ENCODE measurements around the gene LARP4B.

LARP4B gene

DNA sequence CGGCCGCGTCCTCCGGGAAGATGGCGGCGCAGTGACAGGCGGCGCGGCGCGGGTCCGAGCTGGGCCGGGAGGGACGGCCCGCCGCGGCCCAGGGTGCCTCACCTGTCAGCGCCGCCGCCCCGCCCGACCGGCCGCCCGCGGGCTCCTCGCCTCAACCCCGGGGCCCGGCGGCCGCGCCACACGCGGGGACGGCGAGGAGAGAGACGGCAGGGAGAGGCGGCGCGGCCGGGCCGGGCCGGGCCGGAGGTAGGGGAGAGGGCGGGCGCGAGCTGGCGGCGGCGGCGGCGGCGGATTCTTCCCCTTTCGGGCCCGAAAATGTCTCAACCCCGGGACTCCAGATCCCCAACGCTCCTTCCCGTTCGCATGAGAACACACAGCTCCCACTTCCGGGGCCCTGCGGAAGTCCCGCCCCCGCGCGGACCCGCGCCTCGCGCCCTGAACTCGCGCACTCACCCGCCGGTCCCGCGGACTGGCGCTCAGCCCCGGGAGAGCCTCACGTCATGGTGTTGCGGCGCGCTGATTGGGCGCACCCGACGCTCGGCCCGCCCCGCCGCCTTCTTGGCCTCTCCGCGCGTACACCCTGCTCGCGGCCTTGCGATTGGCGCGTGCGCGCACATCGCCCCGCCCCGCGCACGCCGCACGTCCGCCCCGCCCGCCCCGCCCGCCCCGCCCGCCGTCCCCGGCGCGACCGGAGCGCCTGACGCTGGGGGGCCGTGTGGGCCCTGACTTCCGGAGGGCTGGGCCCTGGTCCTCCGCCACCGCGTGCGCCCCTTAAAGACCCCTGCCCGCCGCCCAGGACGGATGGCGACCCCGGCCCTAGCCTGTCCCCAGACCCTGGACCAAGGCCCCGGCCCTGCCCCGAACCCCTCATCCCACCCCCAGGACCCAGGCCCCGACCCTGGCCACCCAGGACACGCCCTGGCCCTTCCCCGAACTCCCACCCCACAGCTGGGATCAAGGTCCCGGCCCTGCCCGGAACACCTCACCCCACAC is at the start of gene LARP4B:
Gene LARP4B, minus strand, starts transcription at position 380 of the 993 bp plus-strand sequence. CDS start 45,984 bp downstream, outside the sequence.
- peak; percentile 98 for DNase-seq (ENCODE audit: low spot score)

GRCh38 chr10:980468-981093 is 49.1 kb upstream of the LARP4B start:
- no peak for DNase-seq (ENCODE audit: low spot score)

DNA sequence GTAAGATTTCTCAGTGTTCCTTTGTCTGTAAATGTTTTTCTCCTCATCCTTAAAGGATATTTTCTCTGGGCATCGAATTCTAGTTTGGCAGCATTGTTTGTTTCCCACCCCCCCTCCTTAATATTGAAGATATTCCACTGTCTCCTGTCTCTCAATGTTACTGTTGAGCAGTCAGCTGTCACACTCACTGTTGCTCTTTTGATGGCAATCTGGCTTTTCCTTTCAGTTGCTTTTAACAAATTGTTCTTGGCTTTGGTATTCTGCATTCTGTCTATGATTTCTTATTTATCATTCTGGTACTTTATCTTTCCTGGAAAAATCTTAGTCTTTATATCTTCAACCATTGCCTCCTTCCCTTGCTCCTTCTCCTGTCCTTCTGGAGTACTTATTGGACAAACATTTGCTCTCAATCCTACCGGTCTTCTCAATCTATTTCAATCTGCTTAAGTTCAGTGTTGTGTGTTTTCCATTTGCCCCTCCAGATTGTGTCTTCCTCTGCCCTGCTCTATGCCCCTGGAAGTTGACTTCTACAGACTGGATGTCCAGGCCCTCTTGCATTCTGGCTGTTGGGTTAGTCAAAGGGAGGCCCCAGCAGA is 47.4 kb upstream of the LARP4B start:
- DNase-seq (ENCODE audit: low spot score) = no peak

GRCh38 chr10:976316-976715 is 44.8 kb upstream of the LARP4B start:
- no peak for DNase-seq (ENCODE audit: low spot score)

GRCh38 chr10:974785-975074 is 43.2 kb upstream of the LARP4B start:
- DNase-seq (ENCODE audit: low spot score) = no peak

DNA sequence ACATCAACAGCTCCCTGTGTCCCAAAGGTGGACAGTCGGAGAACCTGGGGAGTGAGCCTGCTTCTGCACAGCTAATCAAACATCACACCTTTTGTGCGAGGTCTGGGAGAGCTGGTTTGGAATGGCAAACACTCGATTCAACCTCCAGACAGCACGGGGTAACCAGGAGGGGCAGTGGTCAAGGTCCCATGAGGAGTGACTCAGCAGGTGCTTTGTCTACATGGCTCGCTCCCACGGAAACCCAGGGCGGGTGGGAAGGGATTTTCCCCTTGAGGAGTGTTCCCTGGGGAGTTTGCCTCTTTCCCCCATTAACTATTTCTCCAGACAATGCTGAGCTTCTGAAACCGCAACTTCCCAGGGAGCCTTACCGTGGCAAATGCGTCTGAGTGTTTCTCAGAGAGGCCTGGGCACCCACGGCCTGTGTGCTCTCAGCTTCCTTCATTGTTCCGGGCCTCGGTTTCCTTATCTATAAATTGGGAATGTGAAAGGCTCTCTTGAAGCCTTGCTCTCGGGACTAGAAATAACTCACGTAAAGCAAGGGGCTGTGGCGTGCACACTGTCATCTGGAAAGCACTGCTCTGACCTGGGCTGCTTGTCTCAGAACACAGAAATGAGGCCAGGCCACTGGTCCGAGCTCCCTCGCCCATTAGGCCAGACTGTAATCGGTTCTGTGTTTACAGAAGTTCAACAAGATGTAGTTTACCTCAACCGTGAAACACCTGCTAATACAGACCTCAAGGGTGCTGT is 42.7 kb upstream of the LARP4B start:
- DNase-seq (ENCODE audit: low spot score) = no peak

GRCh38 chr10:972763-973162 is 41.3 kb upstream of the LARP4B start:
- DNase-seq (ENCODE audit: low spot score) = no peak

DNA sequence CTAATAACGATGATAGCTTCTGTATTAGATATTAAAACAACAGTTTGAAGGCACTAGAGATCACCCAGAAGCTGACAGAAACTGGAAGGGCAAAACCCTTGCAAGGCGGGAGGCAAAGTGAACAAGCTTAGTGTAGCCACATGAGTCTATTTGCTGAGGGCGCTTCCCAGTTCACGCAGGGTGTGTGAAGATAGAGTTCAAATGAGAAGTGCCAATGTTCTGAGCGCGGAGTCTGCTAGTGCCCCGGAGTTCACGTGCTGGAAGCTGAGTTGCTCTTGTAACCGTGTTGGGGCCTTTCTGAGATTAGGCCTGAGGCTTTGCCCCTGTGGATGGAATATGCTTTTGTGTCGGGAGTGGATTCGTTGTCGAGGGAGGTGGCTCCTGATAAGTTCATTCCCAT is 40.1 kb upstream of the LARP4B start:
- DNase-seq (ENCODE audit: low spot score) = no peak

- no peak for DNase-seq (ENCODE audit: low spot score)
Observed at GRCh38 chr10:971150-971542, 39.6 kb upstream of the LARP4B start.

DNA sequence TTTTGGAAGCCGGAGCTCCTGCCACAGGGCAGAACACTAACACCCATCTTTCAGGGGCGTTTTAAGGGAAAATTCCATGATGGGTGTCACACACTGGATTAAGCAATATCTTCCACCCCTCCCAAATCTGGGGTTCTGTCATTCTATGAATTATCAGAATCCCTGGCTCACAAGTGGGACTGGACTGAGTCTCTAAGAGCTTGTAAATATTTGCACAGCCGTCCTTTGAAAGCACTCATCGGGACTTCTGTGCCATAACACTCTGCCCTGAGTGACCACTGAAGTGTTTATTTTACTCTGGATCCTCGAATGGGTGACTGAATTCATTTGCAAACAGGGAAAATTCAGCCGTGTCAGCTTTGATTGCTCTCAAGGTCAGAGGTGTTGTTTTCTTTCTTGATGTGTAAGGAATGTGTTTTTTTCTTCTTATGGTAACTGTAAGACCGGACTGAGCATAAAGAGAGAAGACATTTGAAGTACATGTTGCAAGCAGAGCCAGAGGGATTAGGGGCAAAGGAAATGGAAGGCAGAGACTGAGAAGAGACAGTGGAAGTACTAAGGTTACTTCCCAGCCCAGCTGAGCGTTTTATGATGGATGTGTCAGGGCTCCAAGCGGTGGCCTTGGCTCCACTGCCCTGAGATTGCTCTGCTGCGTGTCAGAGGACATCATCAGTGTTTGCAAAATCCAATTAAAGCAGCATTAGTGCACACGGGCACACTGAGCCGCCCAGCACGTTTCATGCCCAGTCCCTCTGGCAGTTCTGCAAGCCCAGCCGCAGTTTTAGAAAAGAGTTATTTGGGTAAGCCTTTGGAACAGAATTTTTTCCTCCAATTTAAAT is 39.0 kb upstream of the LARP4B start:
- no peak for DNase-seq (ENCODE audit: low spot score)

GRCh38 chr10:969473-970150 is 38.1 kb upstream of the LARP4B start:
- DNase-seq (ENCODE audit: low spot score) = no peak

DNA sequence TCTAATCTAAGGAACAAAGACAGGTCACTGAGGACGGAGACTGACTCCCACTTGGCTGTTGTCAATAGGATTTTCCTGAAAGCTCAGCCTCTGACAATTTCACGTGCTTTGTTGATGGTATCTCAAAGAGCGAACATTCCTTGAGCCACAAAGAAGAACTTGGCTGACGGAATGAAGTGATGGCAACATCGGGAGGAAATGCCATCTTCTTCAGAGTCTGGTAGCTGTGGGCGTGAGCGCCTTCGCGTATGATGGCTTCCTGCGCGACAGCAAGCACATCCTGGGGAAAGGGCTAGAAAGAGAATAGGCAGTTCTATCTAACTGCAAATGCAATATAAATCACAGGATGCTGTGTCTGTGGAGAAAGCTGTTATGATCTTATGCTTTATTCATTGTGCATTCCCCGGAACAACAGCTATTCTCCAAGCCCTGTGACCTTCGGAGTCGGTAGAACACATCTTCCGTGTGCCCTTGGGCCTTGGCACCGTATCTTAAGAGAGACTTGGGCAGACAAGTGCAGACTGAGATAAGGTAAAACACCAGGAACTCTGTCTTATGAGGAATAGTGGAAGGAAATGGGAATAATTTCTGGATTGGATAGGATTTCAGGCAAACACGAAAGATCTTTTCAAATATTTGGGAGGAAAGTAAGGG is 37.2 kb upstream of the LARP4B start:
- DNase-seq (ENCODE audit: low spot score) = no peak

- no peak for DNase-seq (ENCODE audit: low spot score)
Observed at GRCh38 chr10:966466-967235, 35.1 kb upstream of the LARP4B start.

- no peak for DNase-seq (ENCODE audit: low spot score)
Observed at GRCh38 chr10:964988-965417, 33.5 kb upstream of the LARP4B start.

GRCh38 chr10:964321-964987 is 32.9 kb upstream of the LARP4B start:
- DNase-seq (ENCODE audit: low spot score) = no peak

- no peak for DNase-seq (ENCODE audit: low spot score)
Observed at GRCh38 chr10:963655-964054, 32.1 kb upstream of the LARP4B start.

DNA sequence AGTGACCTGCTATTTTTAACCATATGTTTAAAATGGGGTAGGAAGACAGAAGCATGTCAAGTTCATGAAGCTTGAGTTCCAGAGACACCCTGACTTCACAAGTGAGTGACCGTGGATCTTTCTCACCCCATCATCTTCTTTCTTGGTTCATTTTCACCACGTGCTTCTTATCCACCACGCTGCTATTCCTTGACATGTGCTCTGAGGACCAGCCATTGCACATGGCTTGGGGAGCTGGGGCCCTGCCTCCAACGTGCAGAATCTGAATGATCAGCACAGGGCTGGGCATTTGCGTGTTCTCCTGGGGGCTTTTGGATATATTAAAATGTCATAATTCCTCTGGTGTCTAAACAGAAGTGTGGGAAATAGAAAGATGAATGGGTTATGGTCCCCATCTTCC is 31.7 kb upstream of the LARP4B start:
- DNase-seq (ENCODE audit: low spot score) = no peak

GRCh38 chr10:962342-962741 is 30.8 kb upstream of the LARP4B start:
- DNase-seq (ENCODE audit: low spot score) = no peak

GRCh38 chr10:958856-959255 is 27.4 kb upstream of the LARP4B start:
- DNase-seq (ENCODE audit: low spot score) = no peak

All from LoVo (cell line).